Prostate gland (tissue), 2 donors: ENCODE measurements around the gene SYMPK. TPM values are rescaled to one million over a fixed set of nuclear protein-coding genes. Genes with fewer than 3 reads are reported as not detected.

Experiments
- DNase-seq: peaks from one replicate; pipeline ENCODE4 v3.0.0-alpha.2; 2019; ENCODE audit warnings: low spot score
- H3K27ac ChIP-seq, 2 donors: fragments of 200-600 bp; sonication (generic); 2 replicates each; pipeline ENCODE4 v1.5.1; 2017 to 2019
- H3K27me3 ChIP-seq: fragments of 200-600 bp; sonication (generic); replicated peaks from 2 replicates; pipeline ENCODE4 v1.5.1; 2019; ENCODE audit not compliant: insufficient read depth
- H3K36me3 ChIP-seq, 2 donors: fragments of 200-600 bp; sonication (generic); 1 replicate in 1 of 2; 2 replicates in 1 of 2; pipeline versions ENCODE4 v1.5.1 to v1.8.1; 2017 to 2019
- H3K4me1 ChIP-seq: fragments of 200-600 bp; sonication (generic); replicated peaks from 2 replicates; pipeline ENCODE4 v1.5.1; 2019
- H3K4me3 ChIP-seq, 2 donors: fragments of 200-600 bp; sonication (generic); 2 replicates each; pipeline ENCODE4 v1.5.1; 2017 to 2019
- H3K9me3 ChIP-seq: fragments of 200-600 bp; sonication (generic); 2 replicates; pipeline ENCODE4 v1.5.1; 2017
- POLR2A ChIP-seq: fragments of 450-650 bp; IDR thresholded peaks from one replicate; pipeline ENCODE4 v1.6.1; 2016; ENCODE audit warnings: antibody characterized with exemption, mild to moderate bottlenecking
- POLR2AphosphoS5 ChIP-seq: sonication (generic); formaldehyde crosslinking; IDR thresholded peaks from one replicate; pipeline ENCODE4 v1.6.1; 2017; ENCODE audit warnings: antibody characterized with exemption
- WGBS: methylation state at CpG from one replicate; pipeline ENCODE4 v1.1.5; 2018; 5-methylcytosine and 5-hydroxymethylcytosine counted together
- intact Hi-C: fragments of 100-400 bp; cut with DNase I; formaldehyde crosslinking; loops from one replicate; pipeline ENCODE4 v1.14.2; 2022
- total RNA-seq, 2 donors: library from RNA; depleted of rRNA; stranded (reverse); fragments of >200 nt; gene quantifications; one replicate each; pipeline ENCODE4 v1.1.0, GENCODE V29; 2016
- TF ChIP-seq, protein P1 (sequence below), 4 experiments: fragments of 200-600 bp in 2 of 4; fragments of 450-650 bp in 2 of 4; sonication (generic) in 2 of 4; IDR thresholded peaks; 1 replicate in 3 of 4; 2 replicates in 1 of 4; pipeline ENCODE4 v1.5.1; 2016 to 2019; ENCODE audit warnings: antibody characterized with exemption in 4 of 4, mild to moderate bottlenecking in 2 of 4, moderate library complexity in 2 of 4

SYMPK gene
- 100 to 1,000 TPM in 1 of 2 donors, 10 to 100 TPM in 1; 76.4 to 104 TPM for total RNA-seq

DNA sequence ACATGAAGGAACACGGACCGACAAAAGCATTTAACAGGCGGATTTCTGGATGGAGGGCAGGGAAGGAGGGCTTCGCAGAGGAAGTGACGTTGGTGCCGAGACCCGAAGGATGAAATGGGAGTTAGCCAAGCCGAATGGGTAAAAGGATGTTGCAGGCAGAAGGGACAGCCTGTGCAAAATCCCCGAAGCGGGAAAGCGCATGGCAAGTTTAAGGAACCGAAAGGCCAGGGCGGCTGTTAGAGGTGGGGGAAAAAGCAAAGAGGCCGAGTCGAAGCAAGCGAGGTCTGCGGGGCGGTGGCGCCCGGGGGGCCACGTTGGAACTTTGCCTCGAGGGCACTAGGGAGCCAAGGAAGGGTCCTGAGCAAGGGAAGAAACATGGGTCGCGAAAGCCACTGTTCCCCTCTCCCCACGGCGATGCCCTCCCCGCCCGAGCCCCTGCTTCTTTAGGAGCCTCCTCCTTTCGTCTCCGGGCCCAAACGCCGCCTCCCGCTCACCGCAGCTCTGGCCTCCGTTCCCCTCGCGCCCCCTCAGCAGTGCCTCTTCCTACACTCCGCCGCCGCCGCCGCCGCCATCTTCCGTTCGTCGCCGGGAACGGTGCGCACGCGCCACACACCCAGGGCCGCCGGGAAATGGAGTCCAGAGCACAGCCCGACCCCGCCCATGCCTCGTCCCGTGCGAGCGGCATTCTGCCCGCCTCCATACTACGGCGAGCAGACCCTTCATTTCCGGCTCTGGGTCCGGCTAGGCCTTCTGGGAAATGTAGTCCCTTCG, at the start of gene SYMPK:
SYMPK (minus strand) TSS at position 584 of the 771 bp plus-strand sequence. CDS start 8,652 bp downstream, outside the sequence.
- peak; percentile 98 for DNase-seq
- no peaks in the 10 kb centered on the region for H3K27me3 ChIP-seq
- intact Hi-C loops = loop anchor here (2.0 kb wide), 1 partner anchor 24 kb away; the partner anchor contains the start of gene IRF2BP1
- H3K4me3 ChIP-seq = peak within 1 kb of the TSS; percentile 89 to 90
- no peaks in the 10 kb centered on the region for H3K36me3 ChIP-seq
- TF ChIP-seq POLR2A (peak; percentile 79), POLR2AphosphoS5 (peak; percentile 100)
- TF ChIP-seq, protein P1, sequence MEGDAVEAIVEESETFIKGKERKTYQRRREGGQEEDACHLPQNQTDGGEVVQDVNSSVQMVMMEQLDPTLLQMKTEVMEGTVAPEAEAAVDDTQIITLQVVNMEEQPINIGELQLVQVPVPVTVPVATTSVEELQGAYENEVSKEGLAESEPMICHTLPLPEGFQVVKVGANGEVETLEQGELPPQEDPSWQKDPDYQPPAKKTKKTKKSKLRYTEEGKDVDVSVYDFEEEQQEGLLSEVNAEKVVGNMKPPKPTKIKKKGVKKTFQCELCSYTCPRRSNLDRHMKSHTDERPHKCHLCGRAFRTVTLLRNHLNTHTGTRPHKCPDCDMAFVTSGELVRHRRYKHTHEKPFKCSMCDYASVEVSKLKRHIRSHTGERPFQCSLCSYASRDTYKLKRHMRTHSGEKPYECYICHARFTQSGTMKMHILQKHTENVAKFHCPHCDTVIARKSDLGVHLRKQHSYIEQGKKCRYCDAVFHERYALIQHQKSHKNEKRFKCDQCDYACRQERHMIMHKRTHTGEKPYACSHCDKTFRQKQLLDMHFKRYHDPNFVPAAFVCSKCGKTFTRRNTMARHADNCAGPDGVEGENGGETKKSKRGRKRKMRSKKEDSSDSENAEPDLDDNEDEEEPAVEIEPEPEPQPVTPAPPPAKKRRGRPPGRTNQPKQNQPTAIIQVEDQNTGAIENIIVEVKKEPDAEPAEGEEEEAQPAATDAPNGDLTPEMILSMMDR (IDR thresholded peaks at IDR 0.05) = peak in 3 of 4 experiments; percentile 13 to 32 (median 31)
- peak within 1 kb of the TSS; percentile 91 to 94 for H3K27ac ChIP-seq
- peaks cover 3% of the 10 kb centered on the region for H3K4me1 ChIP-seq
- H3K9me3 ChIP-seq = no peaks in the 10 kb centered on the region
- under 1% methylated on average over 65 of the region's 65 CpGs for WGBS

DNA sequence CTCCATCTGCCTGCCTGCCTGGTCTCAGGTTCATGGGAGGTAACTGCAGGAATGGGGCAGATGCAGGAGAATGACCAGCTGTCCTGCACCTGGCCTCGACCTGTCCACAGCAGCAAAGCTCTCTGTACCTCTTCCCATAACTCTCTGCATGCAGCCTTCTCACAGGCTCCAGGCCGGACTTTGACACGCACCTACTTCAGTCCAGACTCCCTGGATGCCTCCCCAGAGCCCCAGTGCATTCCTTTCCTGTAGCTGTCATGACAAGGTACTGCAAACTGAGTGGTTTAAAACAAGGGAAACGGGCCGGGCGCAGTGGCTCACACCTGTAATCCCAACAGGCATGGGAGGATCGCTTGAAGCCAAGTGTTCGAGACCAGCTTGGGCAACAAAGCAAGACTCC, 48.3 kb upstream of the SYMPK start:
- TF ChIP-seq, protein P1 (IDR thresholded peaks at IDR 0.05) = no peak
- TF ChIP-seq POLR2AphosphoS5 = no peak
- no peak for TF ChIP-seq POLR2A
- Histone ChIP-seq H3K27ac (no peak overlapping the region), H3K4me3 (no peak overlapping the region), H3K9me3 (no peaks in the 10 kb centered on the region), H3K27me3 (peaks cover 3% of the 10 kb centered on the region), H3K4me1 (no peaks in the 10 kb centered on the region), H3K36me3 (no peaks in the 10 kb centered on the region)
- 59% methylated on average over 8 of the region's 8 CpGs for WGBS
- DNase-seq = no peak
- intact Hi-C loops = no loop called here

DNA sequence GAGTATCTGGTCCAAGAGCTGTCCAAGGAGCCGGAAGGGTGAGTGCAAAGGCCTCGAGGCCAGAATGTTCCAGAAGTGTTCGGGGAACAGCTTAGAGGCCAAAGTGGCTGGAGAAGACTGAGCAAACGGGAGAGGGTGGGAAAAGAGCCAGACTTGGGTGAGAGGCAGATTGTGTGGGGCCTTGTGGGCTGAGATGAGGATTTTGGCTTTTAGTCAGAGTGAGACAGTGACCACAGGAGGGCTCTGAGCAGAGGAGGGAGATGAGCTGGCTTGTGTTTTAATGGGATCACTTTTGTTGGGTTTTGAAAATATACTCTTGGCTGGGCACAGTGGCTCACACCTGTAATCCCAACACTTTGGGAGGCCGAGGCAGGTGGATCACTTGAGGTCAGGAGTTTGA, 46.0 kb upstream of the SYMPK start:
- intact Hi-C loops = no loop called here
- peaks cover 3% of the 10 kb centered on the region for H3K27me3 ChIP-seq
- WGBS = 67% methylated on average over 5 of the region's 5 CpGs
- TF ChIP-seq, protein P1 (IDR thresholded peaks at IDR 0.05) = no peak
- no peak for TF ChIP-seq POLR2A
- no peak for TF ChIP-seq POLR2AphosphoS5
- H3K4me3 ChIP-seq = no peak overlapping the region
- no peaks in the 10 kb centered on the region for H3K4me1 ChIP-seq
- H3K9me3 ChIP-seq = no peaks in the 10 kb centered on the region
- no peaks in the 10 kb centered on the region for H3K36me3 ChIP-seq
- H3K27ac ChIP-seq = no peak overlapping the region
- DNase-seq = no peak

DNA sequence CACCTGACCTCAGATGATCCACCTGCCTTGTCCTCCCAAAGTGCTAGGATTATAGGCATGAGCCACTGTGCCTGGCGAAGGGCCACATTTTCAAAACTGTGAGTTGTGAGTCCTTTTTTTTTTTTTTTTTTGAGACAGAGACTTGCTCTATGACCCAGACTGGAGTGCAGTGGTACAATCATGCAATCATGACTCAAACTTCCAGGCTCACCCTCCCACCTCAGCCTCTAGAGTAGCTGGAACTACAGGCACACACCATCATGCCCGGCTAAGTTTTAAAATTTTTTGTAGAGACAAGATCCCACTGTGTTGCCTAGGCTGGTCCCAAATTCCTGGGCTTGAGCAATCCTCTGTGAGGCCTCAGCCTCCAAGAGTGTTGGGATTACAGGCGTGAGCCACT, 43.3 kb upstream of the SYMPK start:
- Histone ChIP-seq H3K27ac (no peak overlapping the region), H3K9me3 (no peaks in the 10 kb centered on the region), H3K4me3 (no peak overlapping the region), H3K27me3 (peaks cover 1% of the 10 kb centered on the region), H3K4me1 (no peaks in the 10 kb centered on the region), H3K36me3 (no peaks in the 10 kb centered on the region)
- WGBS = 78% methylated on average over 3 of the region's 3 CpGs
- no peak for DNase-seq
- TF ChIP-seq POLR2AphosphoS5 = no peak
- TF ChIP-seq, protein P1 (IDR thresholded peaks at IDR 0.05) = no peak
- no peak for TF ChIP-seq POLR2A
- intact Hi-C loops = no loop called here

DNA sequence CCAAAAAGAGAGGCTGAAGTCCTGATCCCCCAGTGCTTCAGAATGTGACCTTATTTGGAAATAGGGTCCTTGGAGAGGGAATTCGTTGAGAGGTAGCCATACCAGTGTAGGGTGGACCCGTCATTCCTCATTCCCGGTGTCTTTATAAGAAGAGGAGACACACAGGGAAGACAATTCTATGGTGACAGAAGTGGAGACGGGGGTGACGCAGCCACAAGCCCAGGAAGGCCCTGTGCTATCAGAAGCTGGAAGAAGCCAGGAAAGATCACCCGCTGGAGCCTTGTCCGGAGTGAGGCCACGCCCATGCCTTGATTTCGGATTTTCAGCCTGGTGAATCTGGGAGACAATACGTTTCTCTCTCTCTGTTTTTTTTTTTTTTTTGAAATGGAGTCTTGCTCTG, 42.1 kb upstream of the SYMPK start:
- H3K4me3 ChIP-seq = no peak overlapping the region
- DNase-seq = no peak
- H3K27ac ChIP-seq = no peak overlapping the region
- 78% methylated on average over 10 of the region's 10 CpGs for WGBS
- no peaks in the 10 kb centered on the region for H3K9me3 ChIP-seq
- H3K27me3 ChIP-seq = no peaks in the 10 kb centered on the region
- no peak for TF ChIP-seq POLR2AphosphoS5
- TF ChIP-seq POLR2A = no peak
- TF ChIP-seq, protein P1 (IDR thresholded peaks at IDR 0.05) = no peak
- intact Hi-C loops = no loop called here
- no peaks in the 10 kb centered on the region for H3K4me1 ChIP-seq
- no peaks in the 10 kb centered on the region for H3K36me3 ChIP-seq
